HG02970 (cell line): Measurements from ENCODE around the gene ZSCAN32.

Source experiments
- ATAC-seq: cut with Tn5 transposase; IDR thresholded peaks from one replicate; pipeline ENCODE4 v1.9.1; 2021; ENCODE audit warnings: mild to moderate bottlenecking, moderate library complexity, moderate number of reproducible peaks; ENCODE audit not compliant: unreplicated experiment, low FRiP score

The ZSCAN32 gene

GRCh38 chr16:3362931-3363330, 37.9 kb downstream of the ZSCAN32 start:
- ATAC-seq = no peak

GRCh38 chr16:3358871-3359270, 41.9 kb downstream of the ZSCAN32 start:
- no peak for ATAC-seq

- ATAC-seq = no peak
Observed at GRCh38 chr16:3356118-3356517, 44.7 kb downstream of the ZSCAN32 start.

- no peak for ATAC-seq
Observed at GRCh38 chr16:3355589-3355988, 45.2 kb downstream of the ZSCAN32 start, which contains the start of gene OR2C1. Gene OR2C1 (plus strand): TSS chr16:3355889. CDS start chr16:3355941, 52 bp downstream.

GRCh38 chr16:3349175-3349574, 51.6 kb downstream of the ZSCAN32 start:
- no peak for ATAC-seq

GRCh38 chr16:3348547-3349167, 52.1 kb downstream of the ZSCAN32 start:
- no peak for ATAC-seq

- no peak for ATAC-seq
Observed at GRCh38 chr16:3347586-3347985, 53.2 kb downstream of the ZSCAN32 start.

GRCh38 chr16:3346041-3346440, 54.8 kb downstream of the ZSCAN32 start:
- no peak for ATAC-seq
